HepG2 (cell line): ENCODE data around the gene VPS11. TPM values are rescaled to one million over a fixed set of nuclear protein-coding genes. Genes with fewer than 3 reads are reported as not detected.

Experiments
- CREM ChIP-seq, 2 experiments: sonication (generic) in 1 of 2; formaldehyde crosslinking in 1 of 2; IDR thresholded peaks; 2 replicates each; pipeline versions ENCODE4 v1.4.0 to v1.6.1; 2016 to 2020; ENCODE audit warnings: antibody characterized with exemption in 1 of 2, mild to moderate bottlenecking in 1 of 2, missing genetic modification reagents in 1 of 2
- EHMT2 ChIP-seq: fragments of 200-600 bp; sonication (generic); IDR thresholded peaks from 2 replicates; pipeline ENCODE4 v1.7.0; 2017; ENCODE audit warnings: antibody characterized with exemption, low read depth, low read length, borderline replicate concordance
- HNF1B ChIP-seq: sonication (generic); formaldehyde crosslinking; IDR thresholded peaks from 2 replicates; pipeline ENCODE4 v1.5.1; 2020; ENCODE audit warnings: mild to moderate bottlenecking, moderate library complexity, missing genetic modification reagents
- ISX ChIP-seq: sonication (generic); formaldehyde crosslinking; conservative IDR thresholded peaks from 2 replicates; pipeline ENCODE4 v1.5.0; 2020; ENCODE audit warnings: missing genetic modification reagents
- KDM2A ChIP-seq: sonication (generic); formaldehyde crosslinking; IDR thresholded peaks from 2 replicates; pipeline ENCODE4 v1.4.0; 2020; ENCODE audit warnings: low read depth, missing genetic modification reagents, borderline replicate concordance
- PBX2 ChIP-seq: IDR thresholded peaks from 2 replicates; pipeline ENCODE4 v1.6.1; 2016; ENCODE audit warnings: control low read depth
- RCOR2 ChIP-seq: IDR thresholded peaks from 2 replicates; pipeline ENCODE4 v1.6.1; 2016; ENCODE audit warnings: missing biosample characterization, missing genetic modification reagents
- RXRA ChIP-seq: sonication (generic); formaldehyde crosslinking; IDR thresholded peaks from 2 replicates; pipeline ENCODE4 v1.5.1; 2020; ENCODE audit warnings: missing genetic modification reagents
- SIN3A ChIP-seq: IDR thresholded peaks from 2 replicates; pipeline ENCODE4 v1.6.1; 2011; ENCODE audit warnings: low read depth, mild to moderate bottlenecking, control low read depth, low read length, borderline replicate concordance
- SOX13 ChIP-seq, 3 experiments: fragments of 450-650 bp in 1 of 3; sonication (generic) in 1 of 3; formaldehyde crosslinking in 1 of 3; IDR thresholded peaks in 2 of 3; conservative IDR thresholded peaks in 1 of 3; 2 replicates each; pipeline versions ENCODE4 v1.5.0 to v1.6.1; 2016 to 2020; ENCODE audit warnings: antibody characterized with exemption in 1 of 3, mild to moderate bottlenecking in 1 of 3, missing compliant biosample characterization in 1 of 3, missing genetic modification reagents in 1 of 3, moderate library complexity in 1 of 3
- SP4 ChIP-seq: sonication (generic); formaldehyde crosslinking; IDR thresholded peaks from 2 replicates; pipeline ENCODE4 v1.8.1; 2023; ENCODE audit warnings: mild to moderate bottlenecking, missing genetic modification reagents
- STAG1 ChIP-seq: sonication (generic); formaldehyde crosslinking; IDR thresholded peaks from 2 replicates; pipeline ENCODE4 v1.4.0; 2020; ENCODE audit warnings: missing genetic modification reagents
- TCF12 ChIP-seq, 2 experiments: fragments of 450-650 bp in 1 of 2; sonication (generic) in 1 of 2; formaldehyde crosslinking in 1 of 2; IDR thresholded peaks; 2 replicates each; pipeline versions ENCODE4 v1.6.1 to v1.8.0; 2017 to 2022; ENCODE audit warnings: antibody characterized with exemption in 1 of 2, mild to moderate bottlenecking in 1 of 2, missing genetic modification reagents in 1 of 2, moderate library complexity in 1 of 2
- UBTF ChIP-seq: sonication (generic); formaldehyde crosslinking; IDR thresholded peaks from 2 replicates; pipeline ENCODE4 v1.4.0; 2020; ENCODE audit warnings: mild to moderate bottlenecking, missing genetic modification reagents
- ZFP62 ChIP-seq: sonication (generic); formaldehyde crosslinking; IDR thresholded peaks from 2 replicates; pipeline ENCODE4 v1.4.0; 2020; ENCODE audit warnings: missing genetic modification reagents
- ZNF337 ChIP-seq: sonication (generic); formaldehyde crosslinking; IDR thresholded peaks from 2 replicates; pipeline ENCODE4 v1.5.1; 2020; ENCODE audit warnings: missing genetic modification reagents, low read depth, mild to moderate bottlenecking, borderline replicate concordance
- ZNF431 ChIP-seq: sonication (generic); formaldehyde crosslinking; IDR thresholded peaks from 2 replicates; pipeline ENCODE4 v1.9.0; 2022; ENCODE audit warnings: missing genetic modification reagents, low read depth, mild to moderate bottlenecking, borderline replicate concordance
- ZNF512 ChIP-seq: sonication (generic); formaldehyde crosslinking; IDR thresholded peaks from 2 replicates; pipeline ENCODE4 v1.4.0; 2020; ENCODE audit warnings: mild to moderate bottlenecking, missing genetic modification reagents
- ZNF562 ChIP-seq: sonication (generic); formaldehyde crosslinking; IDR thresholded peaks from 2 replicates; pipeline ENCODE4 v1.8.0; 2022; ENCODE audit warnings: missing genetic modification reagents, borderline replicate concordance
- ZNF644 ChIP-seq: IDR thresholded peaks from 2 replicates; pipeline ENCODE4 v1.6.1; 2016; ENCODE audit warnings: low read depth
- ZNF75D ChIP-seq: sonication (generic); formaldehyde crosslinking; IDR thresholded peaks from 2 replicates; pipeline ENCODE4 v1.8.1; 2023; ENCODE audit warnings: missing genetic modification reagents, mild to moderate bottlenecking, borderline replicate concordance
- polyA plus RNA-seq, 8 experiments: library from polyadenylated mRNA; depleted of rRNA in 3 of 8; stranded (reverse) in 7 of 8; unstranded in 1 of 8; fragments of >200 nt; fragmentation: Illumina TruSeq in 4 of 8; extraction: Trizol in 4 of 8; gene quantifications; 2 replicates each; pipeline versions ENCODE4 v1.2.1 to v1.2.3, GENCODE V29; 2011 to 2016; ENCODE audit warnings: low read depth in 4 of 8, missing spikeins in 1 of 8, mixed read lengths in 1 of 8; ENCODE audit not compliant: insufficient read depth in 1 of 8
- total RNA-seq, 5 experiments: library from RNA; depleted of rRNA; stranded (reverse); fragments of >200 nt; fragmentation: Illumina TruSeq; extraction: Trizol; gene quantifications; 2 replicates each; pipeline ENCODE4 v1.2.3, GENCODE V29; 2016; ENCODE audit warnings: low read depth in 1 of 5

VPS11 gene
- total and polyA plus RNA-seq, 2 of the 13 experiments (the other 11 are each of a cell fraction or from before 2014, with no cell fraction given): 13.7 to 21.6 TPM

GRCh38 chr11:119057000-119057769, 10.4 kb upstream of the VPS11 start, which contains the start of gene HYOU1 (continued):
- TF ChIP-seq ZNF644: 0 out of 2 replicates have a peak, but pooled peaks have one; percentile 31
- TF ChIP-seq TCF12 (IDR thresholded peaks at IDR 0.05): no peak
- no peak for TF ChIP-seq TCF12 (CRISPR knock-in tag; IDR thresholded peaks at IDR 0.05)
- TF ChIP-seq HNF1B: peak; percentile 71; the same call in 1 of the 2 replicates
- peak; percentile 27; the same call in 1 of the 2 replicates for TF ChIP-seq ZNF431
- peak; percentile 81; the same call in 1 of the 2 replicates for TF ChIP-seq SIN3A
- peak; percentile 73 for TF ChIP-seq UBTF
- peak; percentile 73; the same call in 1 of the 2 replicates for TF ChIP-seq SP4 (CRISPR knock-in tag)
- no peak for TF ChIP-seq ZFP62 (CRISPR knock-in tag)
- TF ChIP-seq STAG1 (CRISPR knock-in tag): no peak
- TF ChIP-seq SOX13 (IDR thresholded peaks at IDR 0.05): no peak
- TF ChIP-seq SOX13 (CRISPR knock-in tag; conservative IDR thresholded peaks at IDR 0.05 in 1 of 2, IDR thresholded peaks at IDR 0.05 in 1 of 2): peak in 1 of 2 experiments; percentile 40; a peak in 2 of 4 replicates
- no peak for TF ChIP-seq ISX (CRISPR knock-in tag)
- no peak for TF ChIP-seq EHMT2
- no peak for TF ChIP-seq ZNF512 (CRISPR knock-in tag)
- no peak for TF ChIP-seq RCOR2 (CRISPR knock-in tag)
- peak; percentile 15; the same call in 1 of the 2 replicates for TF ChIP-seq KDM2A (CRISPR knock-in tag)
- 0 out of 2 replicates have a peak, but pooled peaks have one; percentile 15 for TF ChIP-seq ZNF337
- peak; percentile 68 for TF ChIP-seq RXRA
- no peak for TF ChIP-seq ZNF562 (CRISPR knock-in tag)
- TF ChIP-seq PBX2 (CRISPR knock-in tag): no peak
- no peak for TF ChIP-seq ZNF75D (CRISPR knock-in tag)
- TF ChIP-seq CREM (IDR thresholded peaks at IDR 0.05): peak; percentile 57; the same call in 1 of the 2 replicates
- TF ChIP-seq CREM (CRISPR knock-in tag; IDR thresholded peaks at IDR 0.05): no peak
